Left lobe of liver (tissue), 2 donors: ENCODE measurements around the gene SRXN1. TPM values are rescaled to one million over a fixed set of nuclear protein-coding genes. Genes with fewer than 3 reads are reported as not detected.

Source experiments
- ATAC-seq: fragments of 200-7000 bp; cut with Tn5 transposase; one replicate; pipeline ENCODE4 v1.9.1; 2020; ENCODE audit warnings: mild to moderate bottlenecking, moderate library complexity
- DNase-seq: peaks from one replicate; pipeline ENCODE4 v3.0.0-alpha.2; 2020; ENCODE audit warnings: low spot score
- total RNA-seq: library from RNA; stranded (reverse); gene quantifications from one replicate; pipeline ENCODE4 v1.2.1, GENCODE V29; 2021
- donor health status: DM: no; HTN: no; CAD: no; lungs with moderate emphysema.
- donor health status: DM: no; HTN: yes; CAD: no.

SRXN1 gene
- total RNA-seq, 1 donor from 2014 or later: 15.7 TPM

DNA sequence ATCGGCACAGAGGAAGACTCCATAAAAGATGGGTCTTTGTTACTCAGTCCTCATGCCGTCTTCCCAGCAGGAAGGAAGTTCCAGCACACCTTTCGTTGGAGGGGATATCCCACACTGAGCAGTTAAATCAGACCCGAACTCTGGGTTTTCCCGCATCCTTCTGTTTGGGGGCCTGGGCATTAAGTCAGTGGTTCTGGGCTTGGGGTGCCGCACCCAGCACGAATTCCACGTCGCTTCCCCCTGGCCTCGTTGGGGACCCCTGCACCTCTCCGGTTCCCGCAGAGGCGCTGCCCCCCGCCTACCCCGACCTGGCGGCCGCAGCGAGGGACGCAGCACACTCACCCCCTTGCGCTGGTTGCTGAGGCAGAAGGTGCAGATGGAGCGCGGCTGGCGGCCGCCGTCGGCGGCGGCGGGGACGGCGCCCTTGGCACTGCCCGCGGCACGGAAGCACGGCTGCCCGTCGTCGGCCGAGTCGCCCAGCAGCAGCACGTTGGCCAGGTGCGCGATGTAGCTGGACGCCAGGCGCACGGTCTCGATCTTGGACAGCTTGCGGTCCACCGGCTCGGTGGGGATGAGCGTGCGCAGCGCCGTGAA, 43.5 kb downstream of the SRXN1 start:
- DNase-seq (no peak), ATAC-seq (no peak)

DNA sequence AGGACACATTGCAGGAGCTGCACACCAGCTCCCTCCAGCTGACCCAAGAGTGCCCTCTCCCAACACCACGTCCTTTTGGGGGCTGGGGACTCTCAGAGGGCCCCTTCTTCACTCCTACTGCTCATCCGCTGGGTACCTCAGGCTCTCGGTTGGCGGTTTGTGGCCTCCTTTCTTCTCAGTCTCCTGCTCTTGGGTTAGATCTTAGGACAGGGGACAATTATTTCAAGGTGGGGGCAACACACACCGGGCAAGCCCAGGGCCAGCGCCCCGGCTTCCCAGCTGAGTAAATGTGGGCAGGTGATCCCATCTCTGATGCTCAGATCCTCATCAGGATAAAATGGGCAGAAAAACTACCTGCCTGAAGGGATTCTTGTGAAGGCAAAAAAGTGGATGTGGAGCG, 44.0 kb downstream of the SRXN1 start:
- DNase-seq: no peak
- ATAC-seq: no peak

DNA sequence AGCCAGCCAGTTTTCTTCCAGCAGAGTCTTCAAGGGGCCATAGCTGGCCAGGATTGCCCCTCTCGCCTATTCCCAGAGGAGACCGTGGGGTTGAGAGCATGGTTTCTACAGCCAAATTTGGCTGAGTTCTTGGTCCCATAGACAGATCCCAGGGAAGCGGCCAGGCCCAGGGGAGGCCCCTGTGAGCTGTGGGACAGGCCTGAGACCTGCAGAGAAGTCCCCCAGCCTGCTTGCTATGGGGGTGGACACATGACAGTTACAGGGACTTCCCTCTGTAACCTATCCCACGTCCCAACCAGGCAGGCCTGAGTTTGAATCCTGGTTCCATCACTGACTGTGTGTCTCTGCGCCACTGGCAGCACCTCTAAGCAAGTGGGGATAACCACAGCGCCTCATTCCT, 45.5 kb downstream of the SRXN1 start:
- DNase-seq (no peak), ATAC-seq (no peak)

DNA sequence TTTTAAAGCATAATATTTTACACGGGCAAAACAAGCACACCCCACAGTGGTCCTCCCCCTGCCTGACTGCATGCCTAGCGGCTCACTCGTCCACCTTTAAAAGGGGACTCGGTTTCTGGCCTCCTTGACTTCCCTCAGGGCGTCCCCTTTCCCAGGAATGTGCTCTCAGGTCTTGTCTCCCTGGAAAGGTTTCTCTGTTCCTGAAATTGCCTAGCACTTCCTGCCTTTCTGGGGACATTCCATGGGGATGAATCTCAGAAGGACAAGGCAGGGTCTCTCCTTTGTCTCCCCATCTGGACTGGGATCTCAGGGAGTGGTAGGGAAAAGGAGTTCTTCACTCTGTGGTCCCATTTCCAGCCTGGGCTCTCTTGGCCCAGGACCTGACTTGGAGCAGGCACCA, 47.8 kb downstream of the SRXN1 start:
- no peak for ATAC-seq
- no peak for DNase-seq

DNA sequence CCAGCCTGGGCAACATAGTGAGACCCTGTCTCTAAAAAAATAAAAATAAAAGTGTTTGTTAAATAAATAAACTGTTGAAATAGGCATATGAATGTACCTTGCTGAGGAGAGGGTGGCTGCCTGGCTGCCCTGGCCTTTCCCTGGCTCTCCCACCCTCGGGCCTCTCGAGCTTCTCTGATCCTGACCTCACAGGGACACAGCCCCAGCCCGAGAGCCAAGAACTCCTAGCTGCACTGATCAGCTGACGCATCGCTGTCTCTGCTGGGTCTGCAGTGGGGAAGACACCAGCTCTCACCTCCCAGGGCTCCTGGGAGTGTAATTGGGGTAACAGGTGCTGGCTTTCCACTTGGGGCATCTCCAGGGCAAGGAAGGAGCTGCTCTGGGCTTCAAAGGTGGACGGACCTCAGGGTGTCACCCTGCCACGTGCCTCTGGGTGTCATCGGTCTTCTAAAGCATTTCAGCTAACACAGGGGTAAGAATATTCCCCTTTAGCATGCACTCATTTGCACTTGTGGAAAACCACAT, 49.8 kb downstream of the SRXN1 start:
- no peak for DNase-seq
- ATAC-seq: no peak

DNA sequence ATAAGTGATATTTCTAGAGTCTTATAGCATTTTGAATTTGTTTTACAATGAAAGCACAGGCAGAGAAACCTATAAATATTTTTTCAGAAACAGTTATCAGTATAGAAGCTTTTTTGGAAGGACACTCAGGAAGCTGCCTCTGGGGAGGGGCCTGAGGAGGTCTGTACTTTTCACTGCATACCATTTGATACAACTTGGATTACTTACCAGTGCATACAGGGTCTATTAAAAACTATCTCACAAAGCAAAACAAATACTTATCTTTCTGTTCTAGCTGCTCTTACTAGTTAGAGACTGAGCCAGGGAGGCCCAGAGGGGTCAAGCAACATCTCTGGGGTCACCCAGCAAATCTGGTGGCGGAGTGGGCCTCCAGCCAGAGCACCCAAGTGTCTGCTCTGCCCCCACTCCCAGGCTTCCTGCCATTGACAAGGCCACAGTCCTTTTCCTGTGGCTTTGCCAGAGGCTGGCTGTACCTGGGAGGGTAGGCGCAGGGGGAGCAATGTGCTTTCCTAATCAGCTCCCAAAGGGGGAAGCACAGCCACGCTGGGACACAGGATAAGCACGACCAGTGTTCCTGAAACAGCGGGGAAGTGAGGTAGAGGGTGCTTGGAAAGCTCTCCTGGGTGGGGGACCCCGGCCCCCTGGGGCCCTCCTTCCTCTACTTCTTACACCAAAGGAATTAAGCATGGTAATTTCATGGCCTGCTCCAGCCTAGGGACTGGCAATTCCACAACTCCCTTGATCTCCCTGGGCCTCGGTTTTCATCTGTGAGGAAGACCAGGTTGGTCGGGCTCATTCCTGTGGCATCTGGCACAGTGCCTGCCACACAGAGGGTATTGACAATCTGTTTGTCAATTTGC, 50.7 kb downstream of the SRXN1 start:
- DNase-seq (no peak), ATAC-seq (peak; percentile 64)

DNA sequence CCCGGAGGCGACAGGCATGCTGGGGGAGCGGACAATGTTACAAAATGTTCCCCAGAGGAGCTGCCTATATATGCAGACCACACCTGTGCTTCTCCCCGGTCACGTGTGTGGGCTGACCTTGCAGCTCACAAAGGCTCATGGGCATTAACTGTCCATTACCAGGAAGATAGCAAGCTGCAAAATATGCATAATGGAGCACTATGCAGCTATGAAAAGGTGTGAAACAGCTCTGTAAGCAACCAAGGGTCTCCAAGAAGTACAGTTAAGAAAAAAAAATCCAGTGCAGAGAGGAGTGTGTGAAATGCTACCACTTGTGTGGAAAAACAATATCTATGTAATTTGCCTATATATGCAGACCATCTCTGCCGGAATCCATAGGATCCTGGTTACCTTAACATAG, 52.3 kb downstream of the SRXN1 start:
- no peak for DNase-seq
- no peak for ATAC-seq

DNA sequence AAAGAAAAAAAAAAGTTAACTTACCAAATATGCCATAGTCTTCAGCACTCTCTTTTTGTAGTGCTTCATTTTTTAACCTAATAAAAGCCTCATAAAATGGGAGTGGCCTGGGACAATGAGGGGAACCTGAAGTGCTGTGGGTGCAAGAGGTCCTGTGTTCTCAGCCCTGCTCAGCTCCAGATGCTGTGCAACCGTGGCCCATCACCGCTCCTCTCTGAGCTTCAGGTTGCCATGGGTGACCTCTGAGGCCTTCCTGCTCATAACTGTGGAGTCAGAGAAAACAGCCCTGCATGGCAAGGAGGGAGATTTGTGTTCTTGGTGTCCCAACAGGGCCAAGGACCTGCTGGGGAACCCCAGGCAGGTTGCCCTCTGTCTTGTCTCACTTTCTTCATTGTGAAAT, 52.9 kb downstream of the SRXN1 start:
- no peak for ATAC-seq
- DNase-seq: no peak

DNA sequence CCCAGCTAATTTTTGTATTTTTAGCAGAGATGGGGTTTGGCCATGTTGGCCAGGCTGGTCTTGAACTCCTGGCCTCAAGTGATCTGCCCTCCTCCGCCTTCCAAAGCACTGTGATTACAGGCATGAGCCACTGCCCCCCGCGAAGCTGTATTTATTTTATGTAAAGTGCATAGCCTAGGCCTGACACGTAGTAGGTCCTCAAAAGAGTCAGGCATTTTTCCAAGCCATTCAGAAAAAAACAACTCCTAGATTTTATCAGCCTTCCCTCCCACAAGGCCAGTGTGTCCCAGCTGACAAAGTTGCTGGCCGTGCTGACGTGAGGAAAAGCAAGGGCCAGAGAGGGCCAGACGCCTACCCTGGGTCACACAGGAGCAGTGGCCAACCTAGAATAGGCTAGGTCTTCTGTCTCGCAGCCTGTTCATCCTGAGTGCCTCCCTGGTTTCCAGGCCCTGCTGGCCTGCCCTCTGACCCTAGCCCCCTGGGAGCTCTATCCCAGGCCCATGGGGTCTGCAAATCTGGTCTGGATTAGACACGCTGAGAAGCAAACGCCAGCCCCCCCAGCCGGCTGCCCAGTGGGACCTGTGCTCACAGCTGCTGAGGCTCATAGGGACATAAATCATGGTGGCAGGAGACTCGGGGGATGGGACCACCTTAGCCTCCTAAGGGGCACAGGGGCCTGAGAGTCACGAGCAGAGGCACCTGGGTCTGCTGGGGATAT, 54.7 kb downstream of the SRXN1 start:
- DNase-seq (no peak), ATAC-seq (no peak)

DNA sequence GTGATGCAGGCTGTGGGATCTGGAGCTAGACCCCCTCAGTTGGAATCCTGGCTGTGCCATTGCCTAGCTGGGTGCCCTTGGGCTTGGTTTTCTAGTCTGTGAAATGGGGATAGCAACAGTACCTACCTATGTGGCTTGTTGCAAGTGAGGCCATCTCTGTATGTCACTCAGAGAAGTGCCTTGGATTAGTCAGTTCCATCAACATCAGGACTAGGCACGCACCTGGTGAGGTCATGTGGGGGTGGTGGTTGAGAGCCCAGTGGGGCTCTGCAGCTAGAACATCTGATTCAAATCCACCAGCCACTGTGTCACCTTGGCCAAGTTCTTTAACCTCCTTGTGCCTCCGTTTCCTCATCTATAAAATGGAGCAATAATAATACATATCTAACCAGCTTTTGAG, 55.4 kb downstream of the SRXN1 start:
- ATAC-seq (no peak), DNase-seq (no peak)

Other genes with a start within 250 kb of the SRXN1 start
- 73.9 TPM for gene RBCK1, start 244.9 kb downstream of the SRXN1 start, total RNA-seq
- 12.6 TPM for gene TBC1D20, start 190.7 kb downstream of the SRXN1 start, total RNA-seq
- gene CSNK2A1, start 109.4 kb downstream of the SRXN1 start, total RNA-seq: 33.6 TPM
- not detected for gene TCF15, start 42.9 kb downstream of the SRXN1 start, total RNA-seq
- not detected for gene SCRT2, start 22.6 kb upstream of the SRXN1 start, total RNA-seq
- 0.18 TPM for gene SLC52A3, start 115.3 kb upstream of the SRXN1 start, total RNA-seq
- gene FAM110A, start 180.5 kb upstream of the SRXN1 start, total RNA-seq: 1.7 TPM